MM.1S (cell line): Measurements from ENCODE around the gene SELENOO.

Experiments used
- DNase-seq: peaks from one replicate; pipeline ENCODE4 v3.0.0-alpha.2; 2015
- H2AFZ ChIP-seq: fragments of 300-600 bp; sonication (generic); 2 replicates; pipeline ENCODE4 v1.6.0; 2016; ENCODE audit warnings: antibody characterized with exemption, low read length
- H3F3A ChIP-seq: fragments of 300-600 bp; sonication (generic); 2 replicates; pipeline ENCODE4 v1.6.1; 2016; ENCODE audit warnings: mild to moderate bottlenecking, antibody characterized with exemption, low read length, moderate library complexity, mixed read lengths; ENCODE audit not compliant: insufficient read depth
- H3K27ac ChIP-seq: fragments of 300-600 bp; sonication (generic); 2 replicates; pipeline ENCODE4 v1.5.1; 2016; ENCODE audit warnings: mild to moderate bottlenecking, low read length
- H3K27me3 ChIP-seq: fragments of 300-600 bp; sonication (generic); replicated peaks from 2 replicates; pipeline ENCODE4 v1.6.0; 2016; ENCODE audit warnings: low read length; ENCODE audit not compliant: insufficient read depth
- H3K36me3 ChIP-seq: fragments of 300-600 bp; sonication (generic); replicated peaks from 2 replicates; pipeline ENCODE4 v1.6.1; 2016; ENCODE audit warnings: mild to moderate bottlenecking, low read length, mixed read lengths; ENCODE audit not compliant: insufficient read depth
- H3K4me1 ChIP-seq: fragments of 300-600 bp; sonication (generic); 2 replicates; pipeline ENCODE4 v1.6.1; 2016; ENCODE audit warnings: low read length, mixed read lengths
- H3K4me2 ChIP-seq: fragments of 300-600 bp; sonication (generic); 2 replicates; pipeline ENCODE4 v1.6.0; 2016; ENCODE audit warnings: low read depth, low read length
- H3K4me3 ChIP-seq: fragments of 300-600 bp; sonication (generic); 2 replicates; pipeline ENCODE4 v1.5.1; 2016; ENCODE audit warnings: low read length, mixed read lengths
- H3K79me2 ChIP-seq: fragments of 300-600 bp; sonication (generic); 2 replicates; pipeline ENCODE4 v1.6.1; 2016; ENCODE audit warnings: mixed run types, low read length, mixed read lengths
- H3K9ac ChIP-seq: fragments of 300-600 bp; sonication (generic); 2 replicates; pipeline ENCODE4 v1.6.1; 2016; ENCODE audit warnings: low read length, mixed read lengths
- H3K9me2 ChIP-seq: fragments of 300-600 bp; sonication (generic); replicated peaks from 2 replicates; pipeline ENCODE4 v1.6.1; 2016; ENCODE audit warnings: mild to moderate bottlenecking, low read length, mixed read lengths; ENCODE audit not compliant: insufficient read depth
- H3K9me3 ChIP-seq: fragments of 300-600 bp; sonication (generic); replicated peaks from 2 replicates; pipeline ENCODE4 v1.6.1; 2016; ENCODE audit warnings: mild to moderate bottlenecking, low read length, mixed read lengths; ENCODE audit not compliant: insufficient read depth
- H4K20me1 ChIP-seq: fragments of 300-600 bp; sonication (generic); 2 replicates; pipeline ENCODE4 v1.6.1; 2016; ENCODE audit warnings: mild to moderate bottlenecking, low read length, moderate library complexity, mixed read lengths; ENCODE audit not compliant: insufficient read depth
- EZH2 ChIP-seq: fragments of 300-600 bp; sonication (generic); optimal IDR thresholded peaks from 2 replicates; pipeline ENCODE3; 2017; ENCODE audit warnings: low read depth, mild to moderate bottlenecking, antibody characterized with exemption, low read length, mixed read lengths
- EZH2phosphoT487 ChIP-seq: fragments of 300-600 bp; sonication (generic); IDR thresholded peaks from 2 replicates; pipeline ENCODE4 v1.6.1; 2018; ENCODE audit warnings: antibody characterized with exemption, low read length
- TF ChIP-seq, protein P1 (sequence below): fragments of 300-600 bp; sonication (generic); IDR thresholded peaks from 2 replicates; pipeline ENCODE4 v1.5.1; 2016; ENCODE audit warnings: antibody characterized with exemption, low read length, mixed read lengths

Gene SELENOO

DNA sequence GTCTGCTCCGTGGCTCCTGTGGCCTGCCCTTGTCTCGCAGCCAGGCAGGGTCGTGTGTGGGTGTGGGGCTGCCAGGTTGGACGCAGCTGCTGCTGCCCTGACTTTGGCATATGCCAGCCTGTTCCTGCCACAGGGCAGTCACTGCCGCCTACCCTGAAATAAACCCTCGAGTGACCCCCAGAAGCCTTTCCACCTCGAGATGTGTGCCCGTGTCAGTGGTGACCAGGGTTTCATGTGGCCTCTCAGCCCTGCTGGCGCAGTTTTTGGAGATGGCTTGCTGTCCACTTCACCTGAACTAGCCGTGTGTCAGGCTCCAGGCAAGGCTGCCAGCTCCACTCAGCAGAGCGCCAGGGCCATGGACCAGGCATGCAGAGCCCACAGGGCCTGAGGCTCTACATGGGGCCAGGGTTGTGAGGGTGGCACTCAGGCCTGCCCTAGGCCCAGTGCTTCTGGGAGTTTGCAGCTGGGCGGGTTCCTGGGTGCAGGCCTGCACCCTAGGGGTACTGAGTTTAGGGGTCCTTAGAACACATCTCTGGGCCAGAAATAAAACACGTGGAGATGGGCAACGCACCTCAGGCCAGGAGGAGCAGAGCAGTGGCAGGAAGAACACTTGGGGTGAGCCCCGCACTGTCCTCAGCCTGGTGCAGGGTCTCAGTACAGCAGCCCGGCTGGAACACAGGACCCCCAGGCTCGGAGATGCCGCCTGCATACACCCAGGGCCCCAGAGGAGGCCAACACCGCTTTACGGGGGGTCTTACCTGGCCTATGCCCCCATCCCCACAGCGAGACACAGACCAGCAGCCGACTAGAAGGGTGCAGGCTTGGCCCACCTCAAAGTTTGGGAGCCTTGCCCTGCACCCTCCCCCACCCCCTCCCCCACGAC lies 39.1 kb upstream of the SELENOO start:
- no peak for DNase-seq
- no peaks in the 10 kb centered on the region for H3K9me2 ChIP-seq
- no peaks in the 10 kb centered on the region for H3F3A ChIP-seq
- no peak overlapping the region for H3K4me2 ChIP-seq
- no peak overlapping the region for H3K27ac ChIP-seq
- no peaks in the 10 kb centered on the region for H3K4me1 ChIP-seq
- no peak overlapping the region for H3K9ac ChIP-seq
- H2AFZ ChIP-seq = no peak overlapping the region
- H3K9me3 ChIP-seq = no peaks in the 10 kb centered on the region
- TF ChIP-seq, protein P1, sequence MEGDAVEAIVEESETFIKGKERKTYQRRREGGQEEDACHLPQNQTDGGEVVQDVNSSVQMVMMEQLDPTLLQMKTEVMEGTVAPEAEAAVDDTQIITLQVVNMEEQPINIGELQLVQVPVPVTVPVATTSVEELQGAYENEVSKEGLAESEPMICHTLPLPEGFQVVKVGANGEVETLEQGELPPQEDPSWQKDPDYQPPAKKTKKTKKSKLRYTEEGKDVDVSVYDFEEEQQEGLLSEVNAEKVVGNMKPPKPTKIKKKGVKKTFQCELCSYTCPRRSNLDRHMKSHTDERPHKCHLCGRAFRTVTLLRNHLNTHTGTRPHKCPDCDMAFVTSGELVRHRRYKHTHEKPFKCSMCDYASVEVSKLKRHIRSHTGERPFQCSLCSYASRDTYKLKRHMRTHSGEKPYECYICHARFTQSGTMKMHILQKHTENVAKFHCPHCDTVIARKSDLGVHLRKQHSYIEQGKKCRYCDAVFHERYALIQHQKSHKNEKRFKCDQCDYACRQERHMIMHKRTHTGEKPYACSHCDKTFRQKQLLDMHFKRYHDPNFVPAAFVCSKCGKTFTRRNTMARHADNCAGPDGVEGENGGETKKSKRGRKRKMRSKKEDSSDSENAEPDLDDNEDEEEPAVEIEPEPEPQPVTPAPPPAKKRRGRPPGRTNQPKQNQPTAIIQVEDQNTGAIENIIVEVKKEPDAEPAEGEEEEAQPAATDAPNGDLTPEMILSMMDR = no peak
- TF ChIP-seq EZH2phosphoT487 (no peak), EZH2 (no peak)
- peaks cover 65% of the 10 kb centered on the region for H3K27me3 ChIP-seq
- no peaks in the 10 kb centered on the region for H4K20me1 ChIP-seq
- H3K36me3 ChIP-seq = no peaks in the 10 kb centered on the region
- H3K4me3 ChIP-seq = no peak overlapping the region
- H3K79me2 ChIP-seq = no peaks in the 10 kb centered on the region

DNA sequence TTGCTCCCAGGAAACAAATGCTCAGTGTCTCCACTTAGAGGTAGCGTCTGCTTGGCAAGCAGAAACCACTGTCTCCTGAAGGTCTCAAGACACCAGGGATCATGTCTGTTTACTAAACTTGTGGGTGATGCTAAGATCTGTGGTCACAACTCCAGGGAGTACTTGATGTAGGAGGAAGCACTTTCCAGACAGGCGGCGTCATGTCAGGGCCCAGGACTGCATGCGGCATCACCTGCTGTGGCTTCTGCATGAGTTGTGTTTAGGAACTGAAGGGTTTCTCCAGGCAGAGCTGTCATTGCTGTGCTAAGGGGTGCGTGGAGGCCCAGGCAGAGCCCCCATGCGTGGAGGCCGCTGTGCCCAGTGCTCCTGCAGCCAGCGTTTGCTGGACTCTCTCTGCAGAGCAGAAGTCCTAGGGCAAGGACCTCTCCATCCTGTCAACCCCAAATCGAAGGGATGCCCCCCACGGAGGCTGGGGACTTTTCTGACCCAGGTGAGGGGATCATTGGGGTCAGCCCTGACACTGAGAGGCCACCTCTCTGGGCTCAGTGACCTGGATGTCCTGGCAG lies 38.3 kb upstream of the SELENOO start:
- H4K20me1 ChIP-seq = no peaks in the 10 kb centered on the region
- H2AFZ ChIP-seq = no peak overlapping the region
- H3K79me2 ChIP-seq = no peaks in the 10 kb centered on the region
- no peak overlapping the region for H3K9ac ChIP-seq
- TF ChIP-seq EZH2 = no peak
- TF ChIP-seq EZH2phosphoT487 = no peak
- TF ChIP-seq, protein P1 = no peak
- H3K9me2 ChIP-seq = no peaks in the 10 kb centered on the region
- no peaks in the 10 kb centered on the region for H3K9me3 ChIP-seq
- DNase-seq = no peak
- H3K4me3 ChIP-seq = no peak overlapping the region
- H3K4me2 ChIP-seq = no peak overlapping the region
- H3K4me1 ChIP-seq = no peaks in the 10 kb centered on the region
- no peaks in the 10 kb centered on the region for H3F3A ChIP-seq
- peaks cover 58% of the 10 kb centered on the region for H3K27me3 ChIP-seq
- H3K27ac ChIP-seq = no peak overlapping the region
- no peaks in the 10 kb centered on the region for H3K36me3 ChIP-seq

DNA sequence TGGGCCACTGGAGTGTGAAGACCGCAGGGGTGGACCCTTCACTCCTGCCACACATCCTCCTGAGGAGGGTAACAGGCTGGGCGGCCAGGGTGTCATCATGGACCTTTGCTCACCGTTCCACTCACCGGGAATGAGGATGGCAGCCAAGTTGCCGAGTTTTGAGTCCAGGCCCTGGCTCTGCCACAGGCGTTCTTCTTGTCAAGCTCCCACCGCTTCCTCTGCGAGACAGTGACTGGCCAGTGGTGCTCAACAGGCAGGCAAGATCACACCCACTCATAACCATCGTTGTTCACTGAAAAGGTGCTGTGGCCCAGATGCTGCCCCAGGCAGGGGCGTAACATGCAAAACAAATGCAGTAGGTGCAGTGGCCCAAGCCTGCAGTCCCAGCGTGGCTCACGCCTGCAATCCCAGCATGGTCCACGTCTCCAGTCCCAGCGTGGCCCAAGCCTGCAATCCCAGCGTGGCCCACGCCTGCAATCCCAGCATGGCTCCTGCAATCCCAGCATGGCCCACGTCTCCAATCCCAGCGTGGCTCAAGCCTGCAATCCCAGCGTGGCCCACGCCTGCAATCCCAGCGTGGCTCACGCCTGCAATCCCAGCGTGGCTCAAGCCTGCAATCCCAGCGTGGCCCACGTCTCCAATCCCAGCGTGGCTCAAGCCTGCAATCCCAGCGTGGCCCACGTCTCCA lies 35.2 kb upstream of the SELENOO start:
- no peaks in the 10 kb centered on the region for H4K20me1 ChIP-seq
- no peak overlapping the region for H3K9ac ChIP-seq
- H3K9me3 ChIP-seq = no peaks in the 10 kb centered on the region
- H3K4me3 ChIP-seq = no peak overlapping the region
- no peak overlapping the region for H2AFZ ChIP-seq
- no peaks in the 10 kb centered on the region for H3K79me2 ChIP-seq
- no peak for DNase-seq
- H3K36me3 ChIP-seq = no peaks in the 10 kb centered on the region
- peaks cover 38% of the 10 kb centered on the region for H3K27me3 ChIP-seq
- no peaks in the 10 kb centered on the region for H3F3A ChIP-seq
- no peak overlapping the region for H3K4me2 ChIP-seq
- H3K27ac ChIP-seq = no peak overlapping the region
- TF ChIP-seq, protein P1 = no peak
- TF ChIP-seq EZH2 (no peak), EZH2phosphoT487 (no peak)
- H3K4me1 ChIP-seq = no peaks in the 10 kb centered on the region
- no peaks in the 10 kb centered on the region for H3K9me2 ChIP-seq
